MM.1S (cell line): ENCODE data around the gene BRINP1.

ENCODE experiments used
- DNase-seq: peaks from one replicate; pipeline ENCODE4 v3.0.0-alpha.2; 2015
- H2AFZ ChIP-seq: fragments of 300-600 bp; sonication (generic); 2 replicates; pipeline ENCODE4 v1.6.0; 2016; ENCODE audit warnings: antibody characterized with exemption, low read length
- H3F3A ChIP-seq: fragments of 300-600 bp; sonication (generic); 2 replicates; pipeline ENCODE4 v1.6.1; 2016; ENCODE audit warnings: mild to moderate bottlenecking, antibody characterized with exemption, low read length, moderate library complexity, mixed read lengths; ENCODE audit not compliant: insufficient read depth
- H3K27ac ChIP-seq: fragments of 300-600 bp; sonication (generic); 2 replicates; pipeline ENCODE4 v1.5.1; 2016; ENCODE audit warnings: mild to moderate bottlenecking, low read length
- H3K27me3 ChIP-seq: fragments of 300-600 bp; sonication (generic); replicated peaks from 2 replicates; pipeline ENCODE4 v1.6.0; 2016; ENCODE audit warnings: low read length; ENCODE audit not compliant: insufficient read depth
- H3K36me3 ChIP-seq: fragments of 300-600 bp; sonication (generic); replicated peaks from 2 replicates; pipeline ENCODE4 v1.6.1; 2016; ENCODE audit warnings: mild to moderate bottlenecking, low read length, mixed read lengths; ENCODE audit not compliant: insufficient read depth
- H3K4me1 ChIP-seq: fragments of 300-600 bp; sonication (generic); 2 replicates; pipeline ENCODE4 v1.6.1; 2016; ENCODE audit warnings: low read length, mixed read lengths
- H3K4me2 ChIP-seq: fragments of 300-600 bp; sonication (generic); 2 replicates; pipeline ENCODE4 v1.6.0; 2016; ENCODE audit warnings: low read depth, low read length
- H3K4me3 ChIP-seq: fragments of 300-600 bp; sonication (generic); 2 replicates; pipeline ENCODE4 v1.5.1; 2016; ENCODE audit warnings: low read length, mixed read lengths
- H3K79me2 ChIP-seq: fragments of 300-600 bp; sonication (generic); 2 replicates; pipeline ENCODE4 v1.6.1; 2016; ENCODE audit warnings: mixed run types, low read length, mixed read lengths
- H3K9ac ChIP-seq: fragments of 300-600 bp; sonication (generic); 2 replicates; pipeline ENCODE4 v1.6.1; 2016; ENCODE audit warnings: low read length, mixed read lengths
- H3K9me2 ChIP-seq: fragments of 300-600 bp; sonication (generic); replicated peaks from 2 replicates; pipeline ENCODE4 v1.6.1; 2016; ENCODE audit warnings: mild to moderate bottlenecking, low read length, mixed read lengths; ENCODE audit not compliant: insufficient read depth
- H3K9me3 ChIP-seq: fragments of 300-600 bp; sonication (generic); replicated peaks from 2 replicates; pipeline ENCODE4 v1.6.1; 2016; ENCODE audit warnings: mild to moderate bottlenecking, low read length, mixed read lengths; ENCODE audit not compliant: insufficient read depth
- H4K20me1 ChIP-seq: fragments of 300-600 bp; sonication (generic); 2 replicates; pipeline ENCODE4 v1.6.1; 2016; ENCODE audit warnings: mild to moderate bottlenecking, low read length, moderate library complexity, mixed read lengths; ENCODE audit not compliant: insufficient read depth
- EZH2 ChIP-seq: fragments of 300-600 bp; sonication (generic); optimal IDR thresholded peaks from 2 replicates; pipeline ENCODE3; 2017; ENCODE audit warnings: low read depth, mild to moderate bottlenecking, antibody characterized with exemption, low read length, mixed read lengths
- EZH2phosphoT487 ChIP-seq: fragments of 300-600 bp; sonication (generic); IDR thresholded peaks from 2 replicates; pipeline ENCODE4 v1.6.1; 2018; ENCODE audit warnings: antibody characterized with exemption, low read length
- TF ChIP-seq, protein P1 (sequence below): fragments of 300-600 bp; sonication (generic); IDR thresholded peaks from 2 replicates; pipeline ENCODE4 v1.5.1; 2016; ENCODE audit warnings: antibody characterized with exemption, low read length, mixed read lengths

BRINP1 gene

DNA sequence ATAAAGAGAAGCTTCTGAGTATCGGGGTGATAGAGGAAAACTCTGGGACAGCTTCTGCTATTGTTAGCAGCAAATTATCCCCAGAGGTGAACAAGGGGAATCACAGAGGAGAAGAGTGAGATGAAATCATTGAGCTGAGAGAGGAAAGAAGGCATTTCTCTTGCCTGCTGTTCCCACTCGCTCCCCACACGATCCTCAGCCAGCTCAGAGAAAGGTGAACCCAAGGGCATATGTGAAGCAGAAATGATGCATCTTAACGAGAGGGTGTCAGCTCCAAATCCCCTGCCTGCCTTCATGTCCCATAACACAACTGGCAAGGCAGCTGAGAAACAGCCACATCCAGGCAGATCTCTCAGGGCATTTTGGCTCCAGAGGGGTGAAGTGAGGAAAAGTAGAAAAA, 111.6 kb downstream of the BRINP1 start:
- Histone ChIP-seq H3K9me3 (no peaks in the 10 kb centered on the region), H4K20me1 (no peaks in the 10 kb centered on the region), H3K36me3 (no peaks in the 10 kb centered on the region), H3K27ac (no peak overlapping the region), H3K27me3 (no peaks in the 10 kb centered on the region), H3K79me2 (no peaks in the 10 kb centered on the region), H3K4me3 (no peak overlapping the region), H3K9me2 (no peaks in the 10 kb centered on the region), H3K4me2 (no peak overlapping the region), H3K9ac (no peak overlapping the region), H3F3A (no peaks in the 10 kb centered on the region), H2AFZ (no peak overlapping the region), H3K4me1 (no peaks in the 10 kb centered on the region)
- no peak for DNase-seq
- TF ChIP-seq EZH2phosphoT487 (no peak), EZH2 (no peak)

DNA sequence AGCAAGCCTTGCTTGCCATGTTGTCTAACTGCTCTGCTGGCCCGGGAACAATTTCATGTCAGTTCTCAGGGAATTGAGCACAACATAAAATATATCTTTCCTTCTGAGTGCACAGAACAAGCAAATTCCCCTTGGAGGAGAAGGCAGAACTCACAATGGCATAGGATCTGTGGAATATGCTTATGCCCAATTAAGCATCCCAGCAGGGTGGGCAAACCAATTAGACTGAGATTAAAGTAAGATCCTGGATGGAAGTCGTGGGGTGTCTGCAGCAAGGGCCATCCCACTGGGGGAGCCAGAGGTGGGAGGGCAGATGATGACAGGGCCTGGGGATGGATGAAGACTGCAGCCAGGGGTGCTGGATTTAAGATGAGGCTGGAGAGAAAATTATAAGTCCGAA, 114.1 kb downstream of the BRINP1 start:
- no peak overlapping the region for H3K4me3 ChIP-seq
- H2AFZ ChIP-seq = no peak overlapping the region
- H3F3A ChIP-seq = no peaks in the 10 kb centered on the region
- no peak overlapping the region for H3K4me2 ChIP-seq
- DNase-seq = no peak
- no peak overlapping the region for H3K9ac ChIP-seq
- H4K20me1 ChIP-seq = no peaks in the 10 kb centered on the region
- H3K4me1 ChIP-seq = no peaks in the 10 kb centered on the region
- no peaks in the 10 kb centered on the region for H3K9me3 ChIP-seq
- H3K27ac ChIP-seq = no peak overlapping the region
- TF ChIP-seq EZH2phosphoT487 = no peak
- TF ChIP-seq EZH2 = no peak
- TF ChIP-seq, protein P1, sequence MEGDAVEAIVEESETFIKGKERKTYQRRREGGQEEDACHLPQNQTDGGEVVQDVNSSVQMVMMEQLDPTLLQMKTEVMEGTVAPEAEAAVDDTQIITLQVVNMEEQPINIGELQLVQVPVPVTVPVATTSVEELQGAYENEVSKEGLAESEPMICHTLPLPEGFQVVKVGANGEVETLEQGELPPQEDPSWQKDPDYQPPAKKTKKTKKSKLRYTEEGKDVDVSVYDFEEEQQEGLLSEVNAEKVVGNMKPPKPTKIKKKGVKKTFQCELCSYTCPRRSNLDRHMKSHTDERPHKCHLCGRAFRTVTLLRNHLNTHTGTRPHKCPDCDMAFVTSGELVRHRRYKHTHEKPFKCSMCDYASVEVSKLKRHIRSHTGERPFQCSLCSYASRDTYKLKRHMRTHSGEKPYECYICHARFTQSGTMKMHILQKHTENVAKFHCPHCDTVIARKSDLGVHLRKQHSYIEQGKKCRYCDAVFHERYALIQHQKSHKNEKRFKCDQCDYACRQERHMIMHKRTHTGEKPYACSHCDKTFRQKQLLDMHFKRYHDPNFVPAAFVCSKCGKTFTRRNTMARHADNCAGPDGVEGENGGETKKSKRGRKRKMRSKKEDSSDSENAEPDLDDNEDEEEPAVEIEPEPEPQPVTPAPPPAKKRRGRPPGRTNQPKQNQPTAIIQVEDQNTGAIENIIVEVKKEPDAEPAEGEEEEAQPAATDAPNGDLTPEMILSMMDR = no peak
- H3K36me3 ChIP-seq = no peaks in the 10 kb centered on the region
- H3K79me2 ChIP-seq = no peaks in the 10 kb centered on the region
- H3K27me3 ChIP-seq = no peaks in the 10 kb centered on the region
- no peaks in the 10 kb centered on the region for H3K9me2 ChIP-seq

DNA sequence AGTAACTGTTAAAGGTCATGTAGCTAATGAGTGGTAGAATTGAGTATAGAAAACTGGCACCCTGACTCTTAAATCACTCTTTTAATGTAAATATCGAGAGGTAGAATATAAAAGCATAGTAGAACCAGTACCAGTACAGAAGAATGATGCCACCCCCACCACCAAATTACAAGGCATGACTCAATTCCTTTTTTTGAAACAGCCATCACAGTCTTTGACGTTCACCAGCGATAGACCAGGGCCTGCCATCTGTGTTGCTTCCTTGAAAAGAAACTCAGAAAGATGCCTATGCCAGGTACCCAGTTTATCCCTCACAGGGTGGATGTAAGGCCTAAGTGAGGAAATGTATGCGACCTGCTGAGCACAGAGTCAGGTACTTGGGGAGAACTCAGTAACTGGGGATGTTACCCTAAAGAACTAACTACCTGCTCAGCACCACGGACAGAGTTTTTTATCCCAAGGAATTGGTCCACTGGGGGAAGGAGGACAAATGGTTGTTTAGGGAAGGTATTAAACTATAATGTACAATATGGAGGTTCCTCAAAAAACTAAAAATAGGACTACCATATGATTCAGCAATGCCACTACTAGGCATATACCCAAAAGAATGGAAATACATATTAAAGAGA, 116.5 kb downstream of the BRINP1 start:
- no peaks in the 10 kb centered on the region for H3K27me3 ChIP-seq
- H3K4me1 ChIP-seq = no peaks in the 10 kb centered on the region
- no peak overlapping the region for H2AFZ ChIP-seq
- no peak overlapping the region for H3K4me3 ChIP-seq
- H3K9ac ChIP-seq = no peak overlapping the region
- no peak for DNase-seq
- H3K27ac ChIP-seq = no peak overlapping the region
- no peaks in the 10 kb centered on the region for H3K79me2 ChIP-seq
- H3K9me2 ChIP-seq = no peaks in the 10 kb centered on the region
- no peaks in the 10 kb centered on the region for H3K9me3 ChIP-seq
- TF ChIP-seq, protein P1 = no peak
- TF ChIP-seq EZH2phosphoT487 (no peak), EZH2 (no peak)
- H4K20me1 ChIP-seq = no peaks in the 10 kb centered on the region
- H3K36me3 ChIP-seq = no peaks in the 10 kb centered on the region
- H3F3A ChIP-seq = no peaks in the 10 kb centered on the region
- H3K4me2 ChIP-seq = no peak overlapping the region

DNA sequence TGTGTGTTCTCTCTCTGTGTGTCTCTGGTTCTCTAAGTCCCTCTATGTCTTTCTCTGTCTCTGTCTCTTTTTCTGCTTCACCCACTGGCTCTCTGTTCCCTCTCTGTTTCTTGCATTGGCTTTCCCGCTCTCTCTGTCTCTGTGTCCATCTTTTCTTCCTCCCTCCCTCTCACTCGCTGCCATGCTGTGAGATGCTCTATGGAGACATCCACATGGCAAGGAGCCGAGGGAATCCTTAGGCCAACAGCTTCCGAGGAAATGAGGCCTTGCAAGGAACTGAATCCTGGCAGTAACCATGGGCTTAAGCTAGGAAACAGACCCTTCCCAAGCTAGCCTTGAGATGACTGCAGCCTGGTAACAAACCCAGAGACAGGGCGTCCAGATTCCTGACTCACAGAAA, 117.3 kb downstream of the BRINP1 start:
- Histone ChIP-seq H3K79me2 (no peaks in the 10 kb centered on the region), H3K27ac (no peak overlapping the region), H3K9me3 (no peaks in the 10 kb centered on the region), H3K27me3 (no peaks in the 10 kb centered on the region), H3K4me3 (no peak overlapping the region), H3K4me2 (no peak overlapping the region), H3K36me3 (no peaks in the 10 kb centered on the region), H3K9ac (no peak overlapping the region), H4K20me1 (no peaks in the 10 kb centered on the region), H3K4me1 (no peaks in the 10 kb centered on the region), H3F3A (no peaks in the 10 kb centered on the region), H2AFZ (no peak overlapping the region), H3K9me2 (no peaks in the 10 kb centered on the region)
- TF ChIP-seq EZH2phosphoT487 (no peak), EZH2 (no peak)
- TF ChIP-seq, protein P1 = no peak
- DNase-seq = no peak
